ENCODE results near the gene SYNE1. TPM values are rescaled to one million over a fixed set of nuclear protein-coding genes. Genes with fewer than 3 reads are reported as not detected.

The SYNE1 gene
- polyA plus RNA-seq, 2 of the 4 experiments (the other 2 are of a cell fraction), result 10.5 to 28.5 TPM

DNA sequence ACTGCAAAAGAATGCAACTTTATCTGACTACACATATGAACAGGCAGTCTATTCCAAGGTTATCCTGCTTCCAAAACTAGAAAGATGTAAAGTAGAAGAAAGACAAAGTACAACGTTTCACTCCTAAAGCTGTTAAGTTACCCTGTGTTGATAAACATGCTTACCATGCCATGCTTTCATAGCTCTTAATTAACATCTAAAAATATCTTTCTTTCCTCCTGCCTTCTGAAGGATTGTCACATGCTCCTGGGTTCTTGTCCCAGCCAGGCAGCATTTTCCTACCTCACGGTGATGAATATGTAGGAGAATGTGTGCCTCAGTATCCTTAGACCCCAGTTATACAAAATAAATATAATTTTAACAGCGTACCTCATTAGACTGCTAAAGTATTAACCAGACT is 344.6 kb downstream of the SYNE1 start:
- no peak overlapping the region for H3K4me3 ChIP-seq
- TF ChIP-seq HOXA7 (CRISPR knock-in tag; IDR thresholded peaks at IDR 0.05) (no peak), POLR2A (IDR thresholded peaks at IDR 0.05; ENCODE audit: low read length) (no peak), RNF2 (IDR thresholded peaks at IDR 0.05; ENCODE audit: borderline replicate concordance, low read depth) (no peak), CHD4 (IDR thresholded peaks at IDR 0.05; ENCODE audit: borderline replicate concordance) (no peak), JUN (IDR thresholded peaks at IDR 0.05) (no peak), HDAC2 (IDR thresholded peaks at IDR 0.05) (no peak), CEBPB (IDR thresholded peaks at IDR 0.05) (no peak), PHF8 (IDR thresholded peaks at IDR 0.05; ENCODE audit: borderline replicate concordance, low read depth) (no peak), JUNB (IDR thresholded peaks at IDR 0.05) (no peak), ZFP36 (IDR thresholded peaks at IDR 0.05; ENCODE audit: borderline replicate concordance, partially characterized antibody) (no peak), MYC (IDR thresholded peaks at IDR 0.05; ENCODE audit: borderline replicate concordance, low read length) (no peak), MAFK (IDR thresholded peaks at IDR 0.05; ENCODE audit: partially characterized antibody) (no peak), FOXS1 (CRISPR knock-in tag; IDR thresholded peaks at IDR 0.05) (no peak), ESRRA (IDR thresholded peaks at IDR 0.05; ENCODE audit: borderline replicate concordance, low read length) (no peak)
- TF ChIP-seq, protein P1, sequence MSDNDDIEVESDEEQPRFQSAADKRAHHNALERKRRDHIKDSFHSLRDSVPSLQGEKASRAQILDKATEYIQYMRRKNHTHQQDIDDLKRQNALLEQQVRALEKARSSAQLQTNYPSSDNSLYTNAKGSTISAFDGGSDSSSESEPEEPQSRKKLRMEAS (IDR thresholded peaks at IDR 0.05), result no peak
- TF ChIP-seq, protein P2, sequence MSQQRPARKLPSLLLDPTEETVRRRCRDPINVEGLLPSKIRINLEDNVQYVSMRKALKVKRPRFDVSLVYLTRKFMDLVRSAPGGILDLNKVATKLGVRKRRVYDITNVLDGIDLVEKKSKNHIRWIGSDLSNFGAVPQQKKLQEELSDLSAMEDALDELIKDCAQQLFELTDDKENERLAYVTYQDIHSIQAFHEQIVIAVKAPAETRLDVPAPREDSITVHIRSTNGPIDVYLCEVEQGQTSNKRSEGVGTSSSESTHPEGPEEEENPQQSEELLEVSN (IDR thresholded peaks at IDR 0.05; ENCODE audit: borderline replicate concordance, low read depth), result no peak
- POLR2A ChIA-PET, result interaction anchor here (1.2 kb wide), 1 partner anchor 10 kb away, joined by 3 read pairs; no protein-coding TSS in a partner anchor
- 85% methylated on average over 3 of the region's 3 CpGs for WGBS (ENCODE audit: missing lambda C conversion rate)
- FAIRE-seq (no peak), DNase-seq (ENCODE audit: low read depth in 1 of 2, low spot score in 1 of 2) (no peak), ATAC-seq (no peak)
- H3K9me3 ChIP-seq, result no peaks in the 10 kb centered on the region
- CTCF ChIA-PET, result interaction anchor here (1.1 to 1.5 kb wide), 2 partner anchors 13 to 656 kb away, joined by 3 to 4 read pairs; no protein-coding TSS in a partner anchor
- H3K27ac ChIP-seq, result no peak overlapping the region
- no peaks in the 10 kb centered on the region for H3K4me1 ChIP-seq
- H3K4me2 ChIP-seq, result no peak overlapping the region

DNA sequence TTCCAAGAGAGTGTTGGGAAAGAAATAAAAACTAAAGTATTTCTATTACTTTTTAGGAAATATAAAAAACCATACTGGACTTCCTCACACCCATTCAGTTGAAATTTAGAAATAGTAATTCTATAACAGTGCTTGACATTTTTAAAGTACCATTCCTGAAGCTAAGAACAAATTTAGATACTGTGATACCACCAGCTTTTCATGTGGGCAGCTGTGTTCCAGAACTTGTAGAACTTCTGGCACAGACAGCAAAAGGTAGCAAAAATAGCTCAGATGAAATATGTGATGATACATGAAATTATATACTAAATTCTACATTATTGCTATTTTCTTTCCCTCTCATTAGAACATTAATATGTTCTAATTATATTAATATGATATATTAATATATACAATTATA is 346.5 kb downstream of the SYNE1 start:
- Histone ChIP-seq H3K4me3 (no peak overlapping the region), H3K27ac (no peak overlapping the region), H3K4me2 (no peak overlapping the region), H3K9me3 (no peaks in the 10 kb centered on the region), H3K4me1 (no peaks in the 10 kb centered on the region)
- ChIA-PET POLR2A (no interaction called here), CTCF (interaction anchor here (1.1 kb wide), 1 partner anchor 11 kb away, joined by 4 read pairs; no protein-coding TSS in a partner anchor)
- ATAC-seq (no peak), FAIRE-seq (no peak), DNase-seq (ENCODE audit: low read depth in 1 of 2, low spot score in 1 of 2) (no peak)
- TF ChIP-seq MYC (IDR thresholded peaks at IDR 0.05; ENCODE audit: borderline replicate concordance, low read length) (no peak), POLR2A (IDR thresholded peaks at IDR 0.05; ENCODE audit: low read length) (no peak), RARB (CRISPR knock-in tag; IDR thresholded peaks at IDR 0.05) (no peak), RNF2 (IDR thresholded peaks at IDR 0.05; ENCODE audit: borderline replicate concordance, low read depth) (no peak), EP300 (IDR thresholded peaks at IDR 0.05) (no peak)

DNA sequence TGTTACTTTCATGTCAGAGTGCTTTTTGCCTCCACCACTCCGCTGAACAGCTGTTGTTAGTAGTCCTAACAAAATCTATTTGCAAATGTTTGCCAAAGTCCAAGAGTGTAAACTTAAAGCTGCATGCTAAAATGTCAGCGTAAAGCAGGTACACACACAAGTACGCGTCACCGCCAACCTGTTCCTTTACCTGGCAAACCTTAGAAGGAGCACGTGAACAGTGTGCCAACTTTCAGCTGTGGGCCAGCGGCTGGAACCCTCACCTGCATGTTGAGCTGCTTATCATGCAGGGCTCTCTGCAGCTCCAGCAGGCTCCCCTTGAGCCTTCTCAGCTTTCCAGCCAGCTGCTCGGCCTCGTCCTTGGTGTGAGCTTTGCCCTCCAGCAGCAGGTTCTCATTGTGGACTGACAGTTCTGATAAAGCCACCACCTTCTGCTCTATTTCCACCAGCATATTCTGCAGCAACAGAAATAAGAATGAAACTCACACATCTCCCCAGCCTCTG is 359.3 kb downstream of the SYNE1 start:
- no peak for ATAC-seq
- Histone ChIP-seq H3K4me1 (peaks cover 7% of the 10 kb centered on the region; the same call in 1 of the 3 replicates), H3K27ac (no peak overlapping the region), H3K4me2 (no peak overlapping the region), H3K4me3 (no peak overlapping the region), H3K9me3 (no peaks in the 10 kb centered on the region)
- TF ChIP-seq EHMT2 (IDR thresholded peaks at IDR 0.05; ENCODE audit: low read depth), result no peak
- TF ChIP-seq ESRRA (IDR thresholded peaks at IDR 0.05; ENCODE audit: borderline replicate concordance, low read length), result no peak
- TF ChIP-seq EP300 (IDR thresholded peaks at IDR 0.05), result no peak
- no peak for TF ChIP-seq KDM1A (IDR thresholded peaks at IDR 0.05; ENCODE audit: low read depth)
- TF ChIP-seq, protein P2 (IDR thresholded peaks at IDR 0.05; ENCODE audit: borderline replicate concordance, low read depth), result no peak
- TF ChIP-seq HOXB13 (CRISPR knock-in tag; IDR thresholded peaks at IDR 0.05; ENCODE audit: low read depth), result no peak
- TF ChIP-seq CHD2 (IDR thresholded peaks at IDR 0.05; ENCODE audit: low read length, partially characterized antibody), result no peak
- TF ChIP-seq TFCP2L1 (CRISPR knock-in tag; IDR thresholded peaks at IDR 0.05), result no peak
- no peak for TF ChIP-seq GATA3 (IDR thresholded peaks at IDR 0.05; ENCODE audit: borderline replicate concordance)
- TF ChIP-seq, protein P3, sequence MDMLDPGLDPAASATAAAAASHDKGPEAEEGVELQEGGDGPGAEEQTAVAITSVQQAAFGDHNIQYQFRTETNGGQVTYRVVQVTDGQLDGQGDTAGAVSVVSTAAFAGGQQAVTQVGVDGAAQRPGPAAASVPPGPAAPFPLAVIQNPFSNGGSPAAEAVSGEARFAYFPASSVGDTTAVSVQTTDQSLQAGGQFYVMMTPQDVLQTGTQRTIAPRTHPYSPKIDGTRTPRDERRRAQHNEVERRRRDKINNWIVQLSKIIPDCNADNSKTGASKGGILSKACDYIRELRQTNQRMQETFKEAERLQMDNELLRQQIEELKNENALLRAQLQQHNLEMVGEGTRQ (IDR thresholded peaks at IDR 0.05), result no peak
- ChIA-PET CTCF (no interaction called here), POLR2A (no interaction called here)
- WGBS (ENCODE audit: missing lambda C conversion rate), result 93% methylated on average over 9 of the region's 9 CpGs
- no peak for DNase-seq (ENCODE audit: low read depth in 1 of 2, low spot score in 1 of 2)
- FAIRE-seq, result no peak

All from A549 (cell line).